ENCODE data around the gene SLC26A1.

SLC26A1 gene

GRCh38 chr4:951186-951585 lies 42.0 kb downstream of the SLC26A1 start:
- Histone ChIP-seq H3K27me3 (ENCODE audit: insufficient read depth, low read length) (no peaks in the 10 kb centered on the region), H3K4me2 (ENCODE audit: low read length) (no peak overlapping the region), H3K36me3 (ENCODE audit: insufficient read depth, low read length) (no peaks in the 10 kb centered on the region; the same call in 1 of the 2 replicates), H3K9me2 (ENCODE audit: low read depth, low read length) (no peaks in the 10 kb centered on the region), H3K9ac (ENCODE audit: low read length) (no peak overlapping the region), H3K4me1 (ENCODE audit: insufficient read depth, low read length, severe bottlenecking) (no peaks in the 10 kb centered on the region), H3K4me3 (ENCODE audit: low read depth, low read length, poor library complexity, severe bottlenecking) (no peak overlapping the region), H4K20me1 (ENCODE audit: insufficient read depth, low read length) (no peaks in the 10 kb centered on the region), H3K9me3 (ENCODE audit: low read length) (no peaks in the 10 kb centered on the region), H3K79me2 (ENCODE audit: insufficient read depth, low read length) (no peaks in the 10 kb centered on the region), H2AFZ (ENCODE audit: low read length) (no peak overlapping the region), H3K27ac (ENCODE audit: low read depth, low read length, poor library complexity, severe bottlenecking) (no peak overlapping the region), H3F3A (ENCODE audit: insufficient read depth, low read length) (no peaks in the 10 kb centered on the region)
- no peak for TF ChIP-seq CTCF (IDR thresholded peaks at IDR 0.05; ENCODE audit: low read length)
- TF ChIP-seq EZH2 (IDR thresholded peaks at IDR 0.05; ENCODE audit: borderline replicate concordance, low read length), result no peak

- Histone ChIP-seq H3K27ac (ENCODE audit: low read depth, low read length, poor library complexity, severe bottlenecking) (no peak overlapping the region), H3K9me2 (ENCODE audit: low read depth, low read length) (no peaks in the 10 kb centered on the region), H3K9ac (ENCODE audit: low read length) (no peak overlapping the region), H3K4me1 (ENCODE audit: insufficient read depth, low read length, severe bottlenecking) (no peaks in the 10 kb centered on the region), H3K4me2 (ENCODE audit: low read length) (no peak overlapping the region), H4K20me1 (ENCODE audit: insufficient read depth, low read length) (no peaks in the 10 kb centered on the region), H3K4me3 (ENCODE audit: low read depth, low read length, poor library complexity, severe bottlenecking) (no peak overlapping the region), H3K36me3 (ENCODE audit: insufficient read depth, low read length) (no peaks in the 10 kb centered on the region; the same call in 1 of the 2 replicates), H3F3A (ENCODE audit: insufficient read depth, low read length) (no peaks in the 10 kb centered on the region), H3K27me3 (ENCODE audit: insufficient read depth, low read length) (no peaks in the 10 kb centered on the region), H3K9me3 (ENCODE audit: low read length) (no peaks in the 10 kb centered on the region), H3K79me2 (ENCODE audit: insufficient read depth, low read length) (no peaks in the 10 kb centered on the region), H2AFZ (ENCODE audit: low read length) (no peak overlapping the region)
- no peak for TF ChIP-seq CTCF (IDR thresholded peaks at IDR 0.05; ENCODE audit: low read length)
- no peak for TF ChIP-seq EZH2 (IDR thresholded peaks at IDR 0.05; ENCODE audit: borderline replicate concordance, low read length)
These were observed 42.8 kb downstream of the SLC26A1 start for GRCh38 chr4:950136-951020.

- H3K4me1 ChIP-seq (ENCODE audit: insufficient read depth, low read length, severe bottlenecking), result no peaks in the 10 kb centered on the region
These were observed 43.5 kb downstream of the SLC26A1 start for GRCh38 chr4:949656-950055.

More at GRCh38 chr4:949656-950055, 43.5 kb downstream of the SLC26A1 start:
- TF ChIP-seq EZH2 (IDR thresholded peaks at IDR 0.05; ENCODE audit: borderline replicate concordance, low read length) (no peak), CTCF (IDR thresholded peaks at IDR 0.05; ENCODE audit: low read length) (no peak)
- Histone ChIP-seq H3F3A (ENCODE audit: insufficient read depth, low read length) (no peaks in the 10 kb centered on the region), H3K4me3 (ENCODE audit: low read depth, low read length, poor library complexity, severe bottlenecking) (no peak overlapping the region), H3K9me3 (ENCODE audit: low read length) (no peaks in the 10 kb centered on the region), H3K4me2 (ENCODE audit: low read length) (no peak overlapping the region), H3K9ac (ENCODE audit: low read length) (no peak overlapping the region), H3K27me3 (ENCODE audit: insufficient read depth, low read length) (no peaks in the 10 kb centered on the region), H2AFZ (ENCODE audit: low read length) (no peak overlapping the region), H3K9me2 (ENCODE audit: low read depth, low read length) (no peaks in the 10 kb centered on the region), H4K20me1 (ENCODE audit: insufficient read depth, low read length) (no peaks in the 10 kb centered on the region), H3K36me3 (ENCODE audit: insufficient read depth, low read length) (no peaks in the 10 kb centered on the region; the same call in 1 of the 2 replicates), H3K27ac (ENCODE audit: low read depth, low read length, poor library complexity, severe bottlenecking) (no peak overlapping the region), H3K79me2 (ENCODE audit: insufficient read depth, low read length) (no peaks in the 10 kb centered on the region)
